Stimulated activated CD4-positive, alpha-beta T cell treated with anti-CD3 and anti-CD28 coated beads, Interleukin-15, amount 100 ng/mL, for 1 hour (primary cell): ENCODE data around the gene RYR2.

Source experiments
- DNase-seq, 2 donors: peaks; one replicate each; pipeline ENCODE4 v3.0.0-alpha.2; 2020; ENCODE audit warnings: low read depth in 1 of 2, low spot score in 1 of 2

Gene RYR2

GRCh38 chr1:237031480-237031879, 10.5 kb upstream of the RYR2 start:
- DNase-seq = no peak

DNA sequence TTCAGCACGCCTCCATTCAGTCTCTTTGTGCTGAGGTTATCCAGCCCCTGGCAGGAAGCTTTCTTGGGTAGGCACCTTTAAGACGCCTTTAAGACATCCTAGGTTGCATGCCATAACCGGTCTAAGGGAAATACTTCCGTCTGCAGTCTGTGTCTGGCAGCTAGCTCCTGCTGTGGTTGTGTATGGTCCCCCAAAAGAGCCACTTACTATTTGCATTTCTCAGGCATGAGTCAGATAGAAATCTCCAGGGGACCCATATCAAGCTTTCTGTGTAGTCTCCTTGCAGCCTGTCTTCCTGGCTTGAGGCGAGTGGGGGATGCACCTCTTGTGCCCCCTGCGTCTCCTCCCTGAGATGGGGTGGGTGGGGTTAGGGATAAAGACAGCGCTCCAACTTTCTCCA, 10.0 kb upstream of the RYR2 start:
- DNase-seq = no peak

- no peak for DNase-seq
These were observed 8.9 kb upstream of the RYR2 start for GRCh38 chr1:237033061-237033460.

GRCh38 chr1:237033804-237034203, 8.2 kb upstream of the RYR2 start:
- DNase-seq = no peak

GRCh38 chr1:237035759-237036158, 6.2 kb upstream of the RYR2 start:
- DNase-seq = no peak

GRCh38 chr1:237038211-237038610, 3.8 kb upstream of the RYR2 start:
- DNase-seq = no peak

GRCh38 chr1:237040823-237041222, 1.2 kb upstream of the RYR2 start:
- DNase-seq = no peak

- DNase-seq = no peak
These were observed 556 bp upstream of the RYR2 start for GRCh38 chr1:237041461-237041794.

DNA sequence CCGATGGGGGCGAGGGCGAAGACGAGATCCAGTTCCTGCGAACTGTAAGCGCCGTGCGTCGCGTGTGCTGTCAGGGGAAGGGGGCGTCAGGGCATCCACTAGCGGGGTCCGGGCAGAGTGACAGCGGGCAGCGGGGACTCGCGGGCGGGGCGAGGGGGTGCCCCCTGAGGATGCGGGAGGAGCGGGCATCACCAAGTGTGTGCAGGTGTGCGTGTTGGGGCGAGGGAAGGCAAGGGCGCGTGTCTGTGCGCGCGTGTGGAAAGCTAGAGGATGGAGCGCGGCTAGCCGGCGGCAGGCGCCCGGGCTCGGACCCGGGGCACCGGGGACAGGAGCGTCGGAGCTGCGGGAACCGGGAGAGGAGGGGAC, 525 bp downstream of the RYR2 start:
- DNase-seq = no peak

DNA sequence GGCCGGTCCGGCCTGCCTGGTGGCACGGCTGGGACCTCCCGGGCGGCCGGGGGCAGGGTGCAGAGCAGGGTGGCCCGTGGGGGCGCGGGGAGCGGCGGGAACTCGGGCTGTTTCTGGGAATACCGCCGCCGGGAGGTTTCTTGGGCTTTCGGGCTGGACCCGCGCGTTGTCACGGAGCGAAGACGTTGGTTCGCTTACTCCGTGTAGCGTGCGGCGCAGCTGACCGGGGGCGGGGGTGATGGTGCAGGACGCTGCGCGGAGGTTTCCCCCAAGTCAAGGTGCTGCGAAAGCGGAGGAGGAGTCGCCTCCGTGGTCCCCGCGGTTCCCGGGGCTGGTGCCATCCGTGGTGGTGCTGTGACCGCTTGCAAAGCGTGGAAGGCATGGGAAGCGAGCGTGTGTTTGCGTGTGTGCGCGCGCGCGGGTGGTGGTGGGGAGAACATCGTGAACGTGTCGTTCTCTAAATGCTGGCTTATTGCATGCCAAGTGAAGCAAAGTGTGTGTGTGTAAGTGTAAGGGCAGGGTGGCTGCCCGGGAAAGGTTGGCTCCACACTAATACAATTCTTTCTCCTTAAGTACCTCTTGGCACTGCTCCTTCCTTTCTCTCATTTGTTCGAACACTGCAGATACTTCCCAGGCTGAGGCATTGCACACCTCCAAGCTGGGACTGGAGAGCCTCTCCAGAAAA, 1.1 kb downstream of the RYR2 start:
- DNase-seq = no peak

- no peak for DNase-seq
These were observed 2.1 kb downstream of the RYR2 start for GRCh38 chr1:237043846-237044636.

- DNase-seq = no peak
These were observed 3.5 kb downstream of the RYR2 start for GRCh38 chr1:237045278-237046016.

DNA sequence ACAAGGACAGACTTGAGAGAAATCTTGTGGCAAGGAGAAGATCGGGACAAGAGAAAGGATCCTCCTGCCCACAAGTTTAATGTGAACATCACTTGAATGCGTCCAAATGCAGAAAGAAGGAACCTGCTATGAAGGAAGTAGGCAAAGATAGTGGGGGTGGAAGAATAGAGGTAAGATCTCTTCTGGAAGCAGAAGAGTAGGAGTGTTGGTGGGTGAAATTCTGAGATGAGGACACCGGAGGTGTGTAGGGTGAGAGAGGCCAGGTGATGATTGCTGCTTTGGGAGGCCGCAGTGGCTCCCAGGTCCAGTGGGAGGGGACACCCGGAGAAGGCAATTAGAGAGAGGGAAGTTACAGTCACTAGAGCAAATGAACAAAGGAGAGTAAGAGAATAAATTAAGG, 6.8 kb downstream of the RYR2 start:
- no peak for DNase-seq

DNA sequence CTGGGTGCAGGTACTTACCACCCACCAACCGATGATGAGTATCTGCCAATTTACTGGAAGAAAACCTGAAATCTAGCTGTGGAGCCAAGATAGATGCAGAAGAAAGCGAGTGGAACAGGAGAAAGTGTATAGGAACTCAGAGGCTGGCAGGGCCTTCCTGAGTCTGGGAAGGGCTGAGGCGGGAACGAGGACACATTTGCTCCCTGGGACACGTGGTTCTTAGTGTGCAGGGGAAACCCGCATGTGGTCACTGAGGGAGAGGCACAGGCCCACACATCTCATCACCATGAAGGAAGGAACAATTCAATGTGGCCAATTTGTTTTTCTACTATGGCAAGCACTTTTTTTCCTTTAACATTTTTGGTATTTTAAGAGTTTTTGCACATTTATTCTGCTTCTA, 8.2 kb downstream of the RYR2 start:
- DNase-seq = no peak

GRCh38 chr1:237050915-237051314, 8.9 kb downstream of the RYR2 start:
- no peak for DNase-seq

DNA sequence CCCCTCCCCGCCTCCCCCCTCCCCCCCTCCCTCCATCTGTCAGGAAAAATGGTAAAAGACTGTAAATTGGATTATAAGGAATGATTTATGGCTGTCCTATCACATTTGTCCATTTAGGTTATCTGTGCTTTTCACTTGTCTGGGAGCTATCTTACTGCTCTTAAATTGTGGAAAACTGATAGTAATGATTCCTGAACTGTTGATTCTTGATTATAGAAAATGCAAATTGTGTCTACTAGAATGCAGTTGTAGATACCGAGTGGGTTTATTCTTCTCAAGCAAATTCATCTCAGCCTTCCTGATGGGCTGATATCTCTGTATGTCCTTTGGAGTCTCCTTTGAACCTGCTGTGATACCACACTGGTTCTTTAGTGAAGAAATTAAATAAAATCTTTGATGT, 12.3 kb downstream of the RYR2 start:
- DNase-seq = no peak

GRCh38 chr1:237058470-237058869, 16.5 kb downstream of the RYR2 start:
- DNase-seq = no peak

- no peak for DNase-seq
These were observed 17.3 kb downstream of the RYR2 start for GRCh38 chr1:237059244-237059643.

GRCh38 chr1:237062976-237063375, 21.0 kb downstream of the RYR2 start:
- DNase-seq = no peak

GRCh38 chr1:237065903-237066302, 23.9 kb downstream of the RYR2 start:
- DNase-seq = no peak

GRCh38 chr1:237070519-237070918, 28.5 kb downstream of the RYR2 start:
- DNase-seq = no peak

GRCh38 chr1:237071641-237072420, 29.8 kb downstream of the RYR2 start:
- no peak for DNase-seq
